Activated T-helper 1 cell treated with Interleukin-2 at 50 U/mL for 16 hours (primary cell): ENCODE results near the gene UNC79.

Source experiments
- DNase-seq: peaks from one replicate; pipeline ENCODE4 v3.0.0-alpha.2; 2020; ENCODE audit warnings: low read depth

The UNC79 gene

DNA sequence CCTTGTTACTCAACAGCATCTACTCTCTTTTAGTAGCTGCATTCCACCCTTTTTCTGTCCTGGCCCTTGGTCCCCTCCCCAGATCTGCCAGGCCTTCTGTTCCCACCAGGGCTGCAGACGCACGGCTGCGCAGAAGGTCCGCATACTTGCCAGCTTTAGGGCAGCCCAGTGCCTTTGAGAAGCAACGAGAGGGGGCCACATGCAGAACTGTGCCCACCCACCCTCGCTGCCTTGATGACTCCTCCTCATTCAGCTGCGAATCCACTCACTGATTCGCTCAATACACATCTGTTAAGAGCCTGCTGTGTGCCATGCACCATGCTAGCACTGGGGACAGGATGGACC, 318.3 kb downstream of the UNC79 start:
- no peak for DNase-seq

DNA sequence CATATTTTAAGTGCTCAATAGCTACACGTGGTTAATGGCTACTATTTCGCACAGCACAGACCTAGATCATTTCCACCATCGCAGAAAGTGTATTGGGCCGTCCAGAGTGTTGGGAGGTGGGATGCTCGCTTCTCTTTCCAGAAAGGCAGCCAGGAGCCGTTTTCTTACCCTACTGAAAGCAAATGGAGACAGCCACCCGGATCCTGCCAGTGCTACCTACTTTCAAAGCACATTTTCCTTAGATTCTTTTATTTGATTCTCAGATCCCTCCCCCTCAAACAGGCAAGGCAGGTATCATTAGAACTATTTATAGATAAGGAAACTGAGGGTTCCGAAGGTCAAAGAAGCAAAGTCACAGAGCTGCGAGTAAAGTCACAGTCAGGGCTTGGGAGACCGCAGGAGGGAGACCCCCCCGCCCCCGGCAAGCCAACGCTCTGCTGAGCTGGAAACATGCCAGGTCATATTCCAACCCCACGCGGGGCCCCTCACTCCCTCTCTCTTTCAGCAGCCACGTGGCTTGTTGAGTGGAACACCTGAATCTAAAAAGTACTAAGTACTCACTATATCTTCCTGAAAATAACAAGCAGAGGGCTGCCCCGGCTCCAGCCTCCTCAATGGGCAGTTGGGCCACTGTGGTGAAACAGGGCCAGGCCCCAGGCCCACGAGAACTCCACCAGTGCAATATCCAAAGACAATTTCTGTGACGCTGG, 321.4 kb downstream of the UNC79 start:
- no peak for DNase-seq

DNA sequence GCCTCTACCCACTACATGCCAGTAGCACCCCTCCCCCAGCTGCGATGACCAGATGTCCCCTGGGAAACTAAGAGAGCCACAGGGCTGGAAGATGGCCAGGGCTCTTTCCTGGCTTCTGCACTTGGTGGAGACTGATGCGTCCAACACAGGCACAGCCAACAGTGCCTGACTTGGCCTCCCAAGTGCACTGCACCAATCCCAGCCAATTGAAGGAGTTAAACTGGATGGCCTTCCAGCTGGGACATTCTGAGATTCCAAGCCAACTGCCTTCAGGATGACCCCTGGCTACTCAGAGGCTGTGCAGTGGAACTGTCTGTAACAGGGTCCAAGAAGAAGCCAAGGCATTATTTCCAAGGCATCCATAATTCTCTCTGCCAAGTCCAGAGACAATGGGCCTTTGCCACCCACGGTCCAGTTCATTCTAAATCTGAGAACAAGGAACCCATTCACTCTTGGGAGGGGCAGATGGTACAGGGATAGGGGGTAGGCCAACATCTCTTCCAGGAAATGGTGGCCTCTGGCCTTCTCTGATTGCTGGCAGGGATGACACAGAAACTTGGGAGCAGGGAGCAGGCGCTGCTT, 322.3 kb downstream of the UNC79 start:
- DNase-seq = no peak

DNA sequence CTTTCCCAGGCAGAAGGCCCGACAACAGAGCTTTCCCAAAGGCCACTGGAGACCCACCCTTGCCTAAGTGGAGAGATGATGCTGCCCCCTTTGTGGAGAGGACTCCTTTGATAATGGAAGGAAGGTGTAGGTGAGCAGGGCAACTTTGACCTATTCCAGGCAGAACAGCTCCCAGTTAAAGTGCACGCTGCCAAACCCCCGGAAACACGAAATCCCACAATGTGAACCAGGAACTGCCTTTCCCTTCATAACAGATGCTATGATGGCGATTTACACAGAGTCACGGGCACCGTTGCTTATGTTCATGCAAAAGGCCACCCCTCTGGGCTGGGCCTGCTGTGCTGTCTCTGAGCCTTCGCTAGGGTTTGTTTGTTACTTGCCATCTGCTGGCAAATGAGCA, 322.9 kb downstream of the UNC79 start:
- DNase-seq = no peak

DNA sequence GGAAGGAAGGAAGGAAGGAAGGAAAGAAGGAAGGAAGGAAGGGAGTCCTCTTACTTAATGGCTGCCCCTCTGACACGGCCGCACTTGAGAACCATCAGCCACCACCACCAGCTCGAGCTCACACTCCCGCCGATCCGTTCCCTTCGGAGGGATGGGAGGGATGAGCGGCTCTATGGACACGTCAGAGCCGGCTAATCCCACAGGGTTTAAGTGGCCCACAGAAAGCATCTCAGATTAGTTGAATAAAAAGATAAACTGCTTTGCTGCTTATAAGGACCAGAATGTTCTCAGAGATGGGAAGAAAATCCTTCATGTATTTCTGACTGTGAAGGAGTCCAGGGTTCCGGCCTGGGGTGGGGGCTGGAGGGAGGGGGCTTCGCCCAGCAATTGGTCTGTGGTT, 326.5 kb downstream of the UNC79 start:
- no peak for DNase-seq
